Activated CD4-positive, alpha-beta T cell treated with anti-CD3 and anti-CD28 coated beads, Interleukin-2, Interleukin-4, amounts not matched to agents 100 ng/mL and 50 ng/mL, durations not matched to agents 16 hours and 8 hours (primary cell): ENCODE results near the gene SMU1.

Experiments
- DNase-seq: peaks from one replicate; pipeline ENCODE4 v3.0.0-alpha.2; 2020; ENCODE audit warnings: low spot score

SMU1 gene

GRCh38 chr9:33044677-33045282 lies 31.7 kb downstream of the SMU1 start:
- no peak for DNase-seq

- DNase-seq = peak; percentile 75
Observed at GRCh38 chr9:33044162-33044673, 32.3 kb downstream of the SMU1 start.

GRCh38 chr9:33043671-33044070 lies 32.8 kb downstream of the SMU1 start:
- no peak for DNase-seq

- no peak for DNase-seq
Observed at GRCh38 chr9:33042473-33042872, 34.0 kb downstream of the SMU1 start.

- DNase-seq = no peak
Observed at GRCh38 chr9:33041432-33042188, 34.9 kb downstream of the SMU1 start.

GRCh38 chr9:33040792-33041431 lies 35.6 kb downstream of the SMU1 start:
- no peak for DNase-seq

GRCh38 chr9:33032865-33033264 lies 43.6 kb downstream of the SMU1 start:
- DNase-seq = no peak

- no peak for DNase-seq
Observed at GRCh38 chr9:33032292-33032691, 44.2 kb downstream of the SMU1 start.

- no peak for DNase-seq
Observed at GRCh38 chr9:33030285-33030684, 46.2 kb downstream of the SMU1 start.

GRCh38 chr9:33029231-33029786 lies 47.2 kb downstream of the SMU1 start:
- DNase-seq = no peak

- DNase-seq = peak; percentile 76
Observed at GRCh38 chr9:33025572-33026342, 50.7 kb downstream of the SMU1 start.

- DNase-seq = peak; percentile 95
Observed at GRCh38 chr9:33024966-33025571, 51.4 kb downstream of the SMU1 start, which contains the start of gene DNAJA1. Gene DNAJA1, plus strand, starts transcription at chr9:33025273. Its CDS starts 1,212 bp downstream, at chr9:33026485.

GRCh38 chr9:33024126-33024965 lies 52.1 kb downstream of the SMU1 start:
- no peak for DNase-seq

- DNase-seq = no peak
Observed at GRCh38 chr9:33023661-33024060, 52.8 kb downstream of the SMU1 start.

- DNase-seq = no peak
Observed at GRCh38 chr9:33022755-33023154, 53.7 kb downstream of the SMU1 start.

GRCh38 chr9:33022303-33022702 lies 54.2 kb downstream of the SMU1 start:
- no peak for DNase-seq

- DNase-seq = no peak
Observed at GRCh38 chr9:33019797-33020196, 56.7 kb downstream of the SMU1 start.

- DNase-seq = no peak
Observed at GRCh38 chr9:33017283-33018041, 59.0 kb downstream of the SMU1 start.

GRCh38 chr9:33014665-33015014 lies 61.8 kb downstream of the SMU1 start:
- DNase-seq = no peak
